Smooth muscle cell (in vitro differentiated cells): Measurements from ENCODE around the gene TOR3A. TPM values are rescaled to one million over a fixed set of nuclear protein-coding genes. Genes with fewer than 3 reads are reported as not detected.
A peak's percentile ranks its signal among the peaks of the same experiment; 100 is the strongest.

ENCODE experiments used
- DNase-seq: peaks from one replicate; lab custom pipeline; 2025; ENCODE audit not compliant: unreplicated experiment; lab: John Stamatoyannopoulos, UW
- H2AFZ ChIP-seq: fragments of 200-600 bp; sonication (generic); 2 replicates; pipeline ENCODE4 v1.6.0; 2016; ENCODE audit warnings: antibody characterized with exemption, low read depth, mild to moderate bottlenecking
- H3F3A ChIP-seq: fragments of 200-600 bp; sonication (generic); 2 replicates; pipeline ENCODE4 v1.6.0; 2017; ENCODE audit warnings: antibody characterized with exemption, low read depth
- H3K27ac ChIP-seq: fragments of 200-600 bp; sonication (generic); 2 replicates; pipeline ENCODE4 v1.5.1; 2016; ENCODE audit warnings: low read depth, mild to moderate bottlenecking
- H3K27me3 ChIP-seq: fragments of 200-600 bp; sonication (generic); 2 replicates; pipeline ENCODE4 v1.6.1; 2016; ENCODE audit warnings: low read depth, mild to moderate bottlenecking
- H3K36me3 ChIP-seq: fragments of 200-600 bp; sonication (generic); 2 replicates; pipeline ENCODE4 v1.5.1; 2016; ENCODE audit warnings: low read depth
- H3K4me1 ChIP-seq: fragments of 200-600 bp; sonication (generic); 2 replicates; pipeline ENCODE4 v1.5.1; 2016; ENCODE audit warnings: low read depth
- H3K4me2 ChIP-seq: fragments of 200-600 bp; sonication (generic); 2 replicates; pipeline ENCODE4 v1.6.0; 2016; ENCODE audit warnings: mild to moderate bottlenecking
- H3K4me3 ChIP-seq: fragments of 200-600 bp; sonication (generic); 2 replicates; pipeline ENCODE4 v1.5.1; 2016; ENCODE audit warnings: mild to moderate bottlenecking
- H3K79me2 ChIP-seq: fragments of 200-600 bp; sonication (generic); 2 replicates; pipeline ENCODE4 v1.6.0; 2016; ENCODE audit warnings: low read depth, mild to moderate bottlenecking
- H3K9ac ChIP-seq: fragments of 200-600 bp; sonication (generic); 2 replicates; pipeline ENCODE4 v1.6.0; 2016; ENCODE audit warnings: low read depth
- H3K9me3 ChIP-seq: fragments of 200-600 bp; sonication (generic); replicated peaks from 2 replicates; pipeline ENCODE4 v1.5.1; 2016; ENCODE audit warnings: low read depth
- H4K20me1 ChIP-seq: fragments of 200-600 bp; sonication (generic); 2 replicates; pipeline ENCODE4 v1.6.0; 2016; ENCODE audit warnings: low read depth
- CTCF ChIP-seq: fragments of 200-600 bp; sonication (generic); IDR thresholded peaks from 2 replicates; pipeline ENCODE4 v1.5.1; 2017; ENCODE audit warnings: borderline replicate concordance, mild to moderate bottlenecking, antibody characterized with exemption; ENCODE audit not compliant: insufficient read depth, poor library complexity, severe bottlenecking
- WGBS: methylation state at CpG from one replicate; pipeline ENCODE4 v1.1.7; 2016; ENCODE audit warnings: low lambda C conversion rate; 5-methylcytosine and 5-hydroxymethylcytosine counted together
- polyA plus RNA-seq: library from polyadenylated mRNA; unstranded; fragments of >200 nt; fragmentation: Nextera tagmentation; extraction: Ambion mirVana; gene quantifications from 2 replicates; pipeline ENCODE4 v1.2.1, GENCODE V29; 2016
- total RNA-seq: library from RNA; depleted of rRNA; stranded (reverse); fragments of >200 nt; gene quantifications from 2 replicates; pipeline ENCODE4 v1.2.3, GENCODE V29; 2014

Gene TOR3A
- 11.6 and 13.0 TPM in 2 replicates for total RNA-seq
- 16.6 and 20.6 TPM in 2 replicates for polyA plus RNA-seq

- peaks cover 6% of the 10 kb centered on the region for H3K4me1 ChIP-seq
- no peaks in the 10 kb centered on the region for H4K20me1 ChIP-seq
- peak within 1 kb of the TSS; percentile 37 for H3K27ac ChIP-seq
- no peaks in the 10 kb centered on the region for H3K27me3 ChIP-seq
- no peaks in the 10 kb centered on the region for H3K9me3 ChIP-seq
- TF ChIP-seq CTCF, result no peak
- H3K9ac ChIP-seq, result peak within 1 kb of the TSS; percentile 72
- peak; percentile 47 for DNase-seq
- peak within 1 kb of the TSS; percentile 96 for H3K4me2 ChIP-seq
- H3K4me3 ChIP-seq, result peak within 1 kb of the TSS; percentile 76
- no peaks in the 10 kb centered on the region for H3K79me2 ChIP-seq
- H2AFZ ChIP-seq, result peak within 1 kb of the TSS; percentile 47
- H3K36me3 ChIP-seq, result no peaks in the 10 kb centered on the region
- H3F3A ChIP-seq, result peaks cover 8% of the 10 kb centered on the region
- WGBS, result under 1% methylated on average over 49 of the region's 51 CpGs
Observed at GRCh38 chr1:179081687-179082332, at the start of gene TOR3A. Gene TOR3A, plus strand, starts transcription at chr1:179082070. Its CDS starts 59 bp downstream, at chr1:179082129.

- H3K9me3 ChIP-seq, result no peaks in the 10 kb centered on the region
- H3F3A ChIP-seq, result no peaks in the 10 kb centered on the region
- peaks cover 8% of the 10 kb centered on the region for H3K4me1 ChIP-seq
- no peaks in the 10 kb centered on the region for H3K27me3 ChIP-seq
- peaks cover 71% of the 10 kb centered on the region for H4K20me1 ChIP-seq
- no peaks in the 10 kb centered on the region for H3K36me3 ChIP-seq
- H3K9ac ChIP-seq, result no peak overlapping the region
- H3K79me2 ChIP-seq, result peaks cover 61% of the 10 kb centered on the region
- DNase-seq, result no peak
- no peak overlapping the region for H2AFZ ChIP-seq
- WGBS, result 100% methylated on average over 1 of the region's 1 CpG
- H3K4me2 ChIP-seq, result no peak overlapping the region
- no peak overlapping the region for H3K4me3 ChIP-seq
- H3K27ac ChIP-seq, result no peak overlapping the region
- TF ChIP-seq CTCF, result no peak
Observed at GRCh38 chr1:179034720-179035119, 47.1 kb upstream of the TOR3A start.

- Histone ChIP-seq H3K4me3 (no peak overlapping the region), H3K9me3 (no peaks in the 10 kb centered on the region), H4K20me1 (peaks cover 70% of the 10 kb centered on the region), H3K4me2 (peak overlapping the region; percentile 8), H3K79me2 (peaks cover 45% of the 10 kb centered on the region), H3K27ac (peak overlapping the region; percentile 53), H3K4me1 (peaks cover 6% of the 10 kb centered on the region), H3K36me3 (no peaks in the 10 kb centered on the region), H2AFZ (no peak overlapping the region), H3F3A (no peaks in the 10 kb centered on the region), H3K27me3 (no peaks in the 10 kb centered on the region), H3K9ac (no peak overlapping the region)
- WGBS, result 58% methylated on average over 2 of the region's 2 CpGs
- TF ChIP-seq CTCF, result no peak
- no peak for DNase-seq
Observed at GRCh38 chr1:179036844-179037465, 44.9 kb upstream of the TOR3A start.
